ENCODE measurements around the gene ENO4. TPM values are rescaled to one million over a fixed set of nuclear protein-coding genes. Genes with fewer than 3 reads are reported as not detected.

Gene ENO4
- total RNA-seq, 1 experiment from 2014 or later: 0.42 TPM

- no peak for DNase-seq (ENCODE audit: low spot score)
- TF ChIP-seq PRRX2 (CRISPR knock-in tag; IDR thresholded peaks at IDR 0.05): no peak
- no peak for TF ChIP-seq ZNF121 (CRISPR knock-in tag; IDR thresholded peaks at IDR 0.05)
- no peak for TF ChIP-seq ZNF396 (CRISPR knock-in tag; IDR thresholded peaks at IDR 0.05; ENCODE audit: borderline replicate concordance)
- TF ChIP-seq MXD4 (CRISPR knock-in tag; IDR thresholded peaks at IDR 0.05; ENCODE audit: borderline replicate concordance): no peak
- TF ChIP-seq, protein P1, sequence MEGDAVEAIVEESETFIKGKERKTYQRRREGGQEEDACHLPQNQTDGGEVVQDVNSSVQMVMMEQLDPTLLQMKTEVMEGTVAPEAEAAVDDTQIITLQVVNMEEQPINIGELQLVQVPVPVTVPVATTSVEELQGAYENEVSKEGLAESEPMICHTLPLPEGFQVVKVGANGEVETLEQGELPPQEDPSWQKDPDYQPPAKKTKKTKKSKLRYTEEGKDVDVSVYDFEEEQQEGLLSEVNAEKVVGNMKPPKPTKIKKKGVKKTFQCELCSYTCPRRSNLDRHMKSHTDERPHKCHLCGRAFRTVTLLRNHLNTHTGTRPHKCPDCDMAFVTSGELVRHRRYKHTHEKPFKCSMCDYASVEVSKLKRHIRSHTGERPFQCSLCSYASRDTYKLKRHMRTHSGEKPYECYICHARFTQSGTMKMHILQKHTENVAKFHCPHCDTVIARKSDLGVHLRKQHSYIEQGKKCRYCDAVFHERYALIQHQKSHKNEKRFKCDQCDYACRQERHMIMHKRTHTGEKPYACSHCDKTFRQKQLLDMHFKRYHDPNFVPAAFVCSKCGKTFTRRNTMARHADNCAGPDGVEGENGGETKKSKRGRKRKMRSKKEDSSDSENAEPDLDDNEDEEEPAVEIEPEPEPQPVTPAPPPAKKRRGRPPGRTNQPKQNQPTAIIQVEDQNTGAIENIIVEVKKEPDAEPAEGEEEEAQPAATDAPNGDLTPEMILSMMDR (IDR thresholded peaks at IDR 0.05): no peak
- TF ChIP-seq, protein P2, sequence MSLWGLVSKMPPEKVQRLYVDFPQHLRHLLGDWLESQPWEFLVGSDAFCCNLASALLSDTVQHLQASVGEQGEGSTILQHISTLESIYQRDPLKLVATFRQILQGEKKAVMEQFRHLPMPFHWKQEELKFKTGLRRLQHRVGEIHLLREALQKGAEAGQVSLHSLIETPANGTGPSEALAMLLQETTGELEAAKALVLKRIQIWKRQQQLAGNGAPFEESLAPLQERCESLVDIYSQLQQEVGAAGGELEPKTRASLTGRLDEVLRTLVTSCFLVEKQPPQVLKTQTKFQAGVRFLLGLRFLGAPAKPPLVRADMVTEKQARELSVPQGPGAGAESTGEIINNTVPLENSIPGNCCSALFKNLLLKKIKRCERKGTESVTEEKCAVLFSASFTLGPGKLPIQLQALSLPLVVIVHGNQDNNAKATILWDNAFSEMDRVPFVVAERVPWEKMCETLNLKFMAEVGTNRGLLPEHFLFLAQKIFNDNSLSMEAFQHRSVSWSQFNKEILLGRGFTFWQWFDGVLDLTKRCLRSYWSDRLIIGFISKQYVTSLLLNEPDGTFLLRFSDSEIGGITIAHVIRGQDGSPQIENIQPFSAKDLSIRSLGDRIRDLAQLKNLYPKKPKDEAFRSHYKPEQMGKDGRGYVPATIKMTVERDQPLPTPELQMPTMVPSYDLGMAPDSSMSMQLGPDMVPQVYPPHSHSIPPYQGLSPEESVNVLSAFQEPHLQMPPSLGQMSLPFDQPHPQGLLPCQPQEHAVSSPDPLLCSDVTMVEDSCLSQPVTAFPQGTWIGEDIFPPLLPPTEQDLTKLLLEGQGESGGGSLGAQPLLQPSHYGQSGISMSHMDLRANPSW (CRISPR knock-in tag; conservative IDR thresholded peaks at IDR 0.05; ENCODE audit: low read depth): no peak
- no peak for TF ChIP-seq FOXJ3 (CRISPR knock-in tag; IDR thresholded peaks at IDR 0.05; ENCODE audit: borderline replicate concordance)
- TF ChIP-seq, protein P3, sequence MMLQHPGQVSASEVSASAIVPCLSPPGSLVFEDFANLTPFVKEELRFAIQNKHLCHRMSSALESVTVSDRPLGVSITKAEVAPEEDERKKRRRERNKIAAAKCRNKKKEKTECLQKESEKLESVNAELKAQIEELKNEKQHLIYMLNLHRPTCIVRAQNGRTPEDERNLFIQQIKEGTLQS (CRISPR knock-in tag; conservative IDR thresholded peaks at IDR 0.05): no peak
- no peak for TF ChIP-seq CREM (CRISPR knock-in tag; IDR thresholded peaks at IDR 0.05)
- ChIA-PET CTCF (interaction anchor here (0.6 to 3.1 kb wide), 11 partner anchors 8 to 382 kb away, joined by 3 to 16 read pairs (median 6); partner anchors contain the start of gene ENO4), POLR2A (interaction anchor here (3.5 kb wide), 1 partner anchor 13 kb away, joined by 15 read pairs; the partner anchor contains the start of gene ENO4)
- peak overlapping the region; percentile 9; the same call in 1 of the 2 replicates for H3K27ac Mint-ChIP-seq
- no peak for ATAC-seq
- H3K9me3 Mint-ChIP-seq: no peaks in the 10 kb centered on the region
- no peaks in the 10 kb centered on the region for H3K36me3 Mint-ChIP-seq
- H3K4me3 Mint-ChIP-seq: peak overlapping the region; percentile 9
- H3K4me1 Mint-ChIP-seq: peaks cover 70% of the 10 kb centered on the region
- H3K27me3 Mint-ChIP-seq (ENCODE audit: low read depth): peaks cover 4% of the 10 kb centered on the region; the same call in 1 of the 2 replicates
Observed at GRCh38 chr10:116835658-116836057, 13.6 kb upstream of the ENO4 start.

DNA sequence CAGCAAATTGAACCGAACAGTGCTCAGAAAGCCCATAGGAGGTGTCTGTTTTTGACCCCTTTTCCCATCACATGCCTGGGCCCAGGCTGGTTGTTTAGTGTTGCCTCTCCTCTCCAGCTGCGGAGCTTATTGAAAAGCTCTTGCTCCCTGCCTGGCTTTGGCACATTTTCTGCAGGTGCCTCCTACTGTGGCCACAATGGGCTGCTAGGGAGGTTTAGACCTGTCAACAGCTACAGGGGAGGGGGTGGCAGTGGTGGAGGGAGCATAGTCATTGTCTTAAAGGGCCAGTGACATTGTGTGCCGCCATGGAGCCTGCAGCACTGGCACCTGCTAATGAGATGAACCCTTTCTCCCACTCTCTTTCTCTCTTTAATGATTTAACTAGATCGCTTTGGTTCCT, 13.2 kb upstream of the ENO4 start:
- Mint-ChIP-seq H3K4me1 (peaks cover 75% of the 10 kb centered on the region), H3K27me3 (ENCODE audit: low read depth) (peaks cover 4% of the 10 kb centered on the region; the same call in 1 of the 2 replicates), H3K4me3 (peak overlapping the region; percentile 9), H3K27ac (no peak overlapping the region), H3K9me3 (no peaks in the 10 kb centered on the region), H3K36me3 (no peaks in the 10 kb centered on the region)
- ATAC-seq: peak; percentile 86
- ChIA-PET POLR2A (interaction anchor here (3.5 kb wide), 1 partner anchor 13 kb away, joined by 15 read pairs; the partner anchor contains the start of gene ENO4), CTCF (interaction anchor here (1.0 to 3.1 kb wide), 11 partner anchors 9 to 381 kb away, joined by 3 to 16 read pairs (median 6); partner anchors contain the start of gene ENO4)
- DNase-seq (ENCODE audit: low spot score): peak; percentile 73
- no peak for TF ChIP-seq ZNF416 (CRISPR knock-in tag; IDR thresholded peaks at IDR 0.05)
- TF ChIP-seq NFE2L1 (CRISPR knock-in tag; IDR thresholded peaks at IDR 0.05): peak; percentile 87; the same call in 1 of the 2 replicates
- TF ChIP-seq RELA (CRISPR knock-in tag; IDR thresholded peaks at IDR 0.05; ENCODE audit: borderline replicate concordance): no peak
- TF ChIP-seq FOXP1 (CRISPR knock-in tag; IDR thresholded peaks at IDR 0.05; ENCODE audit: borderline replicate concordance): no peak
- TF ChIP-seq ETV6 (CRISPR knock-in tag; IDR thresholded peaks at IDR 0.05): peak; percentile 73; the same call in 1 of the 2 replicates
- TF ChIP-seq AR (CRISPR knock-in tag; IDR thresholded peaks at IDR 0.05): no peak
- no peak for TF ChIP-seq MYBL2 (CRISPR knock-in tag; IDR thresholded peaks at IDR 0.05)
- TF ChIP-seq ZNF532 (CRISPR knock-in tag; IDR thresholded peaks at IDR 0.05; ENCODE audit: borderline replicate concordance): no peak
- TF ChIP-seq SP1 (CRISPR knock-in tag; conservative IDR thresholded peaks at IDR 0.05): 0 out of 2 replicates have a peak, but pooled peaks have one; percentile 51
- TF ChIP-seq, protein P4, sequence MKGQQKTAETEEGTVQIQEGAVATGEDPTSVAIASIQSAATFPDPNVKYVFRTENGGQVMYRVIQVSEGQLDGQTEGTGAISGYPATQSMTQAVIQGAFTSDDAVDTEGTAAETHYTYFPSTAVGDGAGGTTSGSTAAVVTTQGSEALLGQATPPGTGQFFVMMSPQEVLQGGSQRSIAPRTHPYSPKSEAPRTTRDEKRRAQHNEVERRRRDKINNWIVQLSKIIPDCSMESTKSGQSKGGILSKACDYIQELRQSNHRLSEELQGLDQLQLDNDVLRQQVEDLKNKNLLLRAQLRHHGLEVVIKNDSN (CRISPR knock-in tag; IDR thresholded peaks at IDR 0.05): peak; percentile 19; the same call in 1 of the 2 replicates
- peak; percentile 83; the same call in 1 of the 2 replicates for TF ChIP-seq TEAD1 (CRISPR knock-in tag; IDR thresholded peaks at IDR 0.05)
- peak; percentile 96 for TF ChIP-seq ZNF423 (CRISPR knock-in tag; IDR thresholded peaks at IDR 0.05)

Data from WTC11 (cell line).